ENCODE data around the gene RSBN1.
"Not testable (repeated sequence)": the region's sequence is repeated elsewhere in the genome, so short reads cannot be mapped to it uniquely, and the experiment has no call there.

The RSBN1 gene

DNA sequence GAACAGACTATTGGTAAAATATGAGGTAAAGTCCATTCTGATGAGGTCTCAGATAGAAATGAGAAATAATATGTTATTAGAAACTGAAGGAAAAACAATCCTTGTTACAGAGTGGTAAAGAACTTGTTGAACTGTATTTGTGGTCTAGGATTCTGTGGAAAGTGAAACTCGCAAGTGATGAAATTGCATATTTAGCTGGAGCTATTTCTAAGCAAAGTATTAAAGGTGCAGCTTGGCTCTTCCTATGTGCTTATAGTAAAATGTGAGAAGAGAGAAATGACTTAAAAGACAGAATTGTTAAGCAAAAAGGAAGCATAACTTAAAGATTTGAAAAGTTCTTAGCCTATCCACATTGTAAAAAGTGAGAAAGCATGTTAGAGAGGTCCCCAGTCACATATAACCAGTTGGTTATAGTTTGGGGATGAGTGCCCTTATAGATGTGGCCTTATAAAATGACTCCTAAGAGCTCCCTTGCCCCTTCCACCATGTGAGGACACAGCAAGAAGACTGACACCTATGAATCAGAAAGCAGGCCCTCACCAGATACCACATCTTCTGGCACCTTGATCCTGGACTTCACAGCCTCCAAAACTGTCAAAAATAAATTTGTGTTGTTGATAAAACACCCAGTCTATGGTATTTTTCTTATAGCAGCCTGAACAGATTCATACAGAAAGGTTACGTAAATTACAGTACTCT, 77.8 kb downstream of the RSBN1 start:
- no peak for DNase-seq

- DNase-seq, result no peak
Observed at GRCh38 chr1:113732802-113733201, 79.5 kb downstream of the RSBN1 start.

GRCh38 chr1:113721010-113721409, 91.3 kb downstream of the RSBN1 start:
- DNase-seq, result no peak

GRCh38 chr1:113718621-113719020, 93.7 kb downstream of the RSBN1 start:
- DNase-seq, result not testable (repeated sequence)

GRCh38 chr1:113717506-113717905, 94.8 kb downstream of the RSBN1 start:
- DNase-seq, result not testable (repeated sequence)

- DNase-seq, result no peak
Observed at GRCh38 chr1:113714606-113715269, 97.5 kb downstream of the RSBN1 start.

Data from right forelimb (tissue), 1 donor.